NCI-H146 (cell line): ENCODE data around the gene LIG3.
"Not testable (repeated sequence)": the region's sequence is repeated elsewhere in the genome, so short reads cannot be mapped to it uniquely, and the experiment has no call there.

ENCODE experiments used
- DNase-seq: peaks from one replicate; lab custom pipeline; 2025; lab: John Stamatoyannopoulos, UW

LIG3 gene

GRCh38 chr17:34980353-34980680 lies at the start of gene LIG3:
LIG3 (plus strand) TSS chr17:34980512; CDS start chr17:34983006, 2,494 bp downstream.
- DNase-seq: peak; percentile 94

- not testable (repeated sequence) for DNase-seq
These were observed 29.5 kb upstream of the LIG3 start for GRCh38 chr17:34950780-34951179.

GRCh38 chr17:34958438-34958837 lies 21.9 kb upstream of the LIG3 start:
- DNase-seq: no peak

GRCh38 chr17:34961093-34961911 lies 19.0 kb upstream of the LIG3 start, which contains the start of the genes CCT6B and ZNF830:
CCT6B (minus strand) TSS chr17:34961460; CDS start chr17:34961393, 67 bp downstream.
ZNF830 (plus strand) TSS chr17:34961540; CDS start chr17:34961567, 27 bp downstream.
- peak; percentile 90 for DNase-seq

GRCh38 chr17:34974179-34974578 lies 6.1 kb upstream of the LIG3 start:
- DNase-seq: no peak

GRCh38 chr17:34974794-34975785 lies 5.2 kb upstream of the LIG3 start:
- DNase-seq: no peak

GRCh38 chr17:34979153-34979552 lies 1.2 kb upstream of the LIG3 start:
- no peak for DNase-seq

- DNase-seq: peak; percentile 3
These were observed 511 bp upstream of the LIG3 start for GRCh38 chr17:34979650-34980352.

GRCh38 chr17:34980681-34981537 lies 597 bp downstream of the LIG3 start:
- peak; percentile 78 for DNase-seq

- DNase-seq: peak; percentile 77
These were observed 1.4 kb downstream of the LIG3 start for GRCh38 chr17:34981538-34982241.

- no peak for DNase-seq
These were observed 6.9 kb downstream of the LIG3 start for GRCh38 chr17:34987232-34987631.

- DNase-seq: no peak
These were observed 8.3 kb downstream of the LIG3 start for GRCh38 chr17:34988644-34989043.

GRCh38 chr17:34989473-34989872 lies 9.2 kb downstream of the LIG3 start:
- no peak for DNase-seq

GRCh38 chr17:34990921-34991365 lies 10.6 kb downstream of the LIG3 start:
- no peak for DNase-seq

- no peak for DNase-seq
These were observed 11.3 kb downstream of the LIG3 start for GRCh38 chr17:34991606-34992005.

GRCh38 chr17:34993031-34993430 lies 12.7 kb downstream of the LIG3 start:
- DNase-seq: no peak

GRCh38 chr17:34996422-34997285 lies 16.3 kb downstream of the LIG3 start:
- DNase-seq: no peak

GRCh38 chr17:34997355-34997862 lies 17.1 kb downstream of the LIG3 start:
- DNase-seq: no peak

- peak; percentile 46 for DNase-seq
These were observed 17.9 kb downstream of the LIG3 start for GRCh38 chr17:34998205-34998604.
